H1 (cell line): Measurements from ENCODE around the gene IFI27L1. TPM values are rescaled to one million over a fixed set of nuclear protein-coding genes. Genes with fewer than 3 reads are reported as not detected.

ENCODE experiments used
- CTCF ChIA-PET: fragments of 300-600 bp; sonication (Branson Sonifier 250); formaldehyde crosslinking; loops from one replicate; lab custom pipeline; 2021; ENCODE audit not compliant: partially characterized antibody; lab: Charles Lee
- POLR2A ChIA-PET: fragments of 300-600 bp; sonication (Branson Sonifier 250); formaldehyde crosslinking; loops from one replicate; lab custom pipeline; 2021; ENCODE audit warnings: inconsistent platforms; ENCODE audit not compliant: partially characterized antibody; lab: Charles Lee
- DNase-seq, 2 experiments: peaks; one replicate each; pipeline versions ENCODE4 v3.0.0 to v3.0.0-alpha.2; 2010 to 2022; ENCODE audit warnings: low spot score in 2 of 2, low read depth in 1 of 2, mixed read lengths in 1 of 2
- FAIRE-seq: peaks from 2 replicates; lab custom pipeline; 2011; peaks lifted over from hg19 to GRCh38; lab: Jason Lieb, UNC
- H2AFZ ChIP-seq: 2 replicates; pipeline ENCODE4 v1.8.1; 2012; ENCODE audit warnings: low read length, inconsistent platforms
- H2AK5ac ChIP-seq: 2 replicates; pipeline ENCODE4 v1.6.1; 2013; ENCODE audit warnings: low read depth, low read length
- H2BK120ac ChIP-seq: replicated peaks from 2 replicates; pipeline ENCODE3; 2013; ENCODE audit warnings: low read depth, low read length, inconsistent platforms
- H2BK12ac ChIP-seq: 2 replicates; pipeline ENCODE4 v1.6.1; 2013; ENCODE audit warnings: low read depth, low read length
- H2BK15ac ChIP-seq: 2 replicates; pipeline ENCODE4 v1.6.1; 2013; ENCODE audit warnings: low read length
- H2BK20ac ChIP-seq: 2 replicates; pipeline ENCODE4 v1.6.1; 2013; ENCODE audit warnings: low read length
- H2BK5ac ChIP-seq: 2 replicates; pipeline ENCODE4 v1.6.1; 2013; ENCODE audit warnings: low read depth, low read length
- H3K14ac ChIP-seq: 2 replicates; pipeline ENCODE4 v1.6.1; 2013; ENCODE audit warnings: inconsistent platforms; ENCODE audit not compliant: insufficient read length
- H3K18ac ChIP-seq: 2 replicates; pipeline ENCODE4 v1.6.1; 2013; ENCODE audit warnings: low read length; ENCODE audit errors: extremely low read depth
- H3K23ac ChIP-seq: 2 replicates; pipeline ENCODE4 v1.6.1; 2013; ENCODE audit warnings: inconsistent platforms; ENCODE audit not compliant: insufficient read length
- H3K23me2 ChIP-seq: 2 replicates; pipeline ENCODE4 v1.6.1; 2013; ENCODE audit warnings: low read depth, low read length
- H3K27ac ChIP-seq: 2 replicates; pipeline ENCODE4 v1.6.1; 2011; ENCODE audit warnings: low read depth, low read length, inconsistent platforms
- H3K27me3 ChIP-seq, 4 experiments: replicated peaks in 1 of 4; 1 replicate in 1 of 4; 2 replicates in 3 of 4; pipeline versions ENCODE4 v1.6.1 to v1.8.1; 2011 to 2013; ENCODE audit warnings: low read length in 3 of 4, mild to moderate bottlenecking in 3 of 4, inconsistent platforms in 2 of 4, mixed read lengths in 2 of 4, moderate library complexity in 1 of 4; ENCODE audit not compliant: control insufficient read depth in 3 of 4, insufficient read depth in 3 of 4; ENCODE audit errors: extremely low read depth in 1 of 4
- H3K36me3 ChIP-seq, 4 experiments: 2 replicates each; pipeline versions ENCODE4 v1.6.1 to v1.8.1; 2011 to 2013; ENCODE audit warnings: mild to moderate bottlenecking in 4 of 4, low read length in 3 of 4, moderate library complexity in 2 of 4, control low read depth in 1 of 4, inconsistent platforms in 1 of 4; ENCODE audit not compliant: insufficient read depth in 4 of 4, control insufficient read depth in 2 of 4
- H3K4ac ChIP-seq: replicated peaks from 2 replicates; pipeline ENCODE3; 2013; ENCODE audit warnings: low read length, low read depth, mixed read lengths, inconsistent platforms; ENCODE audit not compliant: insufficient read length
- H3K4me1 ChIP-seq, 4 experiments: replicated peaks in 1 of 4; 1 replicate in 1 of 4; 2 replicates in 3 of 4; pipeline versions ENCODE4 v1.6.1 to v1.8.1; 2011 to 2013; ENCODE audit warnings: low read length in 3 of 4, inconsistent platforms in 2 of 4, mixed read lengths in 1 of 4; ENCODE audit not compliant: insufficient read depth in 4 of 4, control insufficient read depth in 3 of 4
- H3K4me2 ChIP-seq, 2 experiments: 2 replicates each; pipeline versions ENCODE4 v1.6.1 to v1.8.1; 2011 to 2013; ENCODE audit warnings: low read depth in 2 of 2, low read length in 2 of 2, control low read depth in 1 of 2, inconsistent platforms in 1 of 2, mild to moderate bottlenecking in 1 of 2; ENCODE audit not compliant: insufficient read depth in 1 of 2
- H3K4me3 ChIP-seq, 4 experiments: fragments of 200-600, 300-600 bp in 1 of 4; sonication (generic), shearing (Covaris generic), sonication (Bioruptor Twin) in 1 of 4; 2 replicates each; pipeline versions ENCODE4 v1.5.1 to v1.8.1; 2011 to 2016; ENCODE audit warnings: low read length in 4 of 4, low read depth in 3 of 4, control low read depth in 2 of 4, inconsistent platforms in 2 of 4, mild to moderate bottlenecking in 2 of 4, mixed read lengths in 1 of 4, moderate library complexity in 1 of 4; ENCODE audit not compliant: insufficient read depth in 2 of 4; ENCODE audit errors: extremely low read depth in 1 of 4
- H3K56ac ChIP-seq: replicated peaks from 2 replicates; pipeline ENCODE3; 2013; ENCODE audit warnings: low read depth, mild to moderate bottlenecking, mixed read lengths, low read length, inconsistent platforms; ENCODE audit not compliant: insufficient read length
- H3K79me1 ChIP-seq: 2 replicates; pipeline ENCODE4 v1.6.1; 2013; ENCODE audit warnings: low read depth, low read length, control low read depth
- H3K79me2 ChIP-seq, 2 experiments: 2 replicates each; pipeline versions ENCODE4 v1.6.1 to v1.8.1; 2012 to 2013; ENCODE audit warnings: low read length in 2 of 2, mild to moderate bottlenecking in 2 of 2, inconsistent platforms in 1 of 2; ENCODE audit not compliant: insufficient read depth in 2 of 2, control insufficient read depth in 1 of 2
- H3K9ac ChIP-seq, 4 experiments: replicated peaks in 1 of 4; 1 replicate in 1 of 4; 2 replicates in 3 of 4; pipeline versions ENCODE4 v1.6.1 to v1.8.1; 2011 to 2013; ENCODE audit warnings: low read depth in 3 of 4, low read length in 3 of 4, control low read depth in 2 of 4, mild to moderate bottlenecking in 2 of 4, moderate library complexity in 2 of 4, inconsistent platforms in 1 of 4; ENCODE audit errors: extremely low read depth in 1 of 4
- H3K9me3 ChIP-seq, 2 experiments: 2 replicates each; pipeline versions ENCODE4 v1.6.1 to v1.8.1; 2012 to 2013; ENCODE audit warnings: mild to moderate bottlenecking in 2 of 2, moderate library complexity in 2 of 2, control low read depth in 1 of 2, inconsistent platforms in 1 of 2, low read depth in 1 of 2, low read length in 1 of 2, mixed read lengths in 1 of 2; ENCODE audit not compliant: insufficient read depth in 2 of 2
- H4K20me1 ChIP-seq, 2 experiments: replicated peaks in 1 of 2; 2 replicates each; pipeline versions ENCODE3 to v1.8.1; 2011 to 2013; ENCODE audit warnings: inconsistent platforms in 2 of 2, low read length in 2 of 2, mild to moderate bottlenecking in 1 of 2; ENCODE audit not compliant: insufficient read depth in 2 of 2, control insufficient read depth in 1 of 2
- H4K5ac ChIP-seq: 2 replicates; pipeline ENCODE4 v1.6.1; 2013; ENCODE audit warnings: low read length, low read depth, mixed read lengths, inconsistent platforms; ENCODE audit not compliant: insufficient read length
- H4K8ac ChIP-seq: 2 replicates; pipeline ENCODE4 v1.8.0; 2013; ENCODE audit warnings: mild to moderate bottlenecking, moderate library complexity, low read length, inconsistent platforms; ENCODE audit not compliant: insufficient read depth; ENCODE audit errors: extremely low read depth
- H4K91ac ChIP-seq: replicated peaks from 2 replicates; pipeline ENCODE3; 2013; ENCODE audit warnings: low read length, mixed read lengths, inconsistent platforms; ENCODE audit not compliant: insufficient read length
- ASH2L ChIP-seq: fragments of 200-600, 300-600 bp; sonication (generic); IDR thresholded peaks from one replicate; pipeline ENCODE4 v1.7.1; 2017; ENCODE audit warnings: low read length
- CHD2 ChIP-seq: IDR thresholded peaks from 2 replicates; pipeline ENCODE4 v1.6.1; 2012; ENCODE audit warnings: low read length, improper control_type of control experiment
- POLR2AphosphoS5 ChIP-seq: IDR thresholded peaks from 2 replicates; pipeline ENCODE4 v1.6.1; 2011; ENCODE audit warnings: low read depth, low read length
- RAD21 ChIP-seq, 2 experiments: IDR thresholded peaks in 1 of 2; conservative IDR thresholded peaks in 1 of 2; 2 replicates each; pipeline ENCODE4 v1.6.1; 2011; ENCODE audit warnings: low read depth in 2 of 2, low read length in 2 of 2, improper control_type of control experiment in 1 of 2, inconsistent platforms in 1 of 2, mild to moderate bottlenecking in 1 of 2, moderate library complexity in 1 of 2
- RXRA ChIP-seq: IDR thresholded peaks from 2 replicates; pipeline ENCODE4 v1.6.1; 2011; ENCODE audit warnings: low read depth, mild to moderate bottlenecking, low read length, moderate library complexity; ENCODE audit not compliant: insufficient read depth
- SIN3A ChIP-seq, 2 experiments: IDR thresholded peaks in 1 of 2; conservative IDR thresholded peaks in 1 of 2; 2 replicates each; pipeline ENCODE4 v1.6.1; 2011 to 2012; ENCODE audit warnings: low read length in 2 of 2, improper control_type of control experiment in 1 of 2, low read depth in 1 of 2, mild to moderate bottlenecking in 1 of 2
- SP2 ChIP-seq: IDR thresholded peaks from 2 replicates; pipeline ENCODE4 v1.6.1; 2012; ENCODE audit warnings: mild to moderate bottlenecking, low read length, inconsistent platforms
- TBP ChIP-seq: IDR thresholded peaks from 2 replicates; pipeline ENCODE4 v1.6.1; 2011; ENCODE audit warnings: low read depth, low read length, improper control_type of control experiment
- WGBS, 2 experiments: shearing (Covaris generic) in 1 of 2; methylation state at CpG; one replicate each; pipeline versions ENCODE4 v1.1.6 to v1.1.7; 2013 to 2015; ENCODE audit warnings: low lambda C conversion rate in 2 of 2, mixed read lengths in 2 of 2, inconsistent platforms in 1 of 2, low coverage in 1 of 2, missing lambda C conversion rate in 1 of 2; ENCODE audit not compliant: insufficient replicate concordance in 2 of 2, insufficient coverage in 1 of 2, insufficient read length in 1 of 2; ENCODE audit errors: extremely low coverage in 1 of 2, missing lambda C conversion rate in 1 of 2; 5-methylcytosine and 5-hydroxymethylcytosine counted together
- polyA plus RNA-seq, 7 experiments: library from polyadenylated mRNA; depleted of rRNA in 3 of 7; stranded (reverse) in 5 of 7; unstranded in 2 of 7; fragments of >200 nt in 5 of 7; fragments of 200-250 nt in 2 of 7; gene quantifications; 1 replicate in 5 of 7; 2 replicates in 1 of 7; 4 replicates in 1 of 7; pipeline versions ENCODE4 v1.2.1 to v1.2.3, GENCODE V29; 2011 to 2013; ENCODE audit warnings: missing spikeins in 2 of 7, mixed read lengths in 2 of 7
- total RNA-seq: library from RNA; stranded (reverse); fragmentation: NEBNext Ultra II Directional; extraction: Animal tissue kit (Norgen Biotek cat#: 25700); gene quantifications from 2 replicates; pipeline ENCODE4 v1.2.1, GENCODE V29; 2021

IFI27L1 gene
- total and polyA plus RNA-seq, 2 of the 8 experiments (the other 6 are each of a cell fraction or from before 2014, with no cell fraction given), result 21.2 to 30.5 TPM

DNA sequence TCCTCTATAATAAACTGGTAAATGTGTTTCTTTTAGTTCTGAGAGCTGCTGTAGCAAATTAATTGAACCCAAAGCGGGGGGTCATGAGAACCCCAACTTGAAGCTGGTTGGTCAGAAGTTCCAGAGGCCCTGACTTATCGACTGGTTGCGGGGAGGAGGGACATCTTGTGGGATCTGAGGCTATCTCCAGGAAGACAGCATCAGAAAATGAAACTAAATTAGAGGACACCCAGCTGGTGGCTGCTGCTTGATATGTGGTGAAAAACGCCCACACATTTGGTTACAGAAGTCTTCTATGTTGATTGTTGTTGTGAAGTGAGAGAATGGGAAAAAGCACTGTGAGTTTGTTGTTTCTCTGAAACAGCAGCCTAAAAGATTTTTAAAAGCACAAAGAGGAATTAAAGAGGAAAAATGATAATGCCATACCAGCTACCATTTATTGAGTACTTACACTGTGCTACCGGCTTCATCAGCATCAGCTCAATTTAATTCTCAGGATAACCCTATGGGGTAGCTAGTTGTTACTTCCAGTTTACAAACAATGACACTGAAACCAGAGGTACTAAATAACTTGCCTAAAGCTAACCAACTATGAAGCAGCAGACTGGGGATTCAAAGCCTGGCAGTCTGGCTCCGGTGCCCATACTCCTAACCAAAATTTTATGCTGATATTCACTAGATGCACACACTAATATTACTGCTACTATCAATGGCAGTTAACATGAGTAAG, 24.4 kb upstream of the IFI27L1 start:
- Histone ChIP-seq H3K9me3 (no peaks in the 10 kb centered on the region), H3K4me3 (no peak overlapping the region), H2BK15ac (no peak overlapping the region), H2AFZ (no peak overlapping the region), H4K8ac (no peak overlapping the region), H3K79me1 (no peaks in the 10 kb centered on the region; the same call in 1 of the 2 replicates), H3K4me1 (no peaks in the 10 kb centered on the region; a peak in 1 of 7 replicates), H3K27ac (no peak overlapping the region), H4K91ac (no peak overlapping the region), H3K18ac (no peak overlapping the region), H3K79me2 (peaks cover 0 to 3% of the 10 kb centered on the region in 2 experiments; a peak in 1 of 4 replicates), H3K23me2 (no peaks in the 10 kb centered on the region; the same call in 1 of the 2 replicates), H2BK120ac (no peak overlapping the region), H4K5ac (no peak overlapping the region), H3K9ac (no peak overlapping the region), H2BK12ac (no peak overlapping the region), H3K4me2 (no peak overlapping the region), H2BK5ac (no peak overlapping the region), H2AK5ac (no peak overlapping the region), H3K56ac (no peak overlapping the region), H3K4ac (no peak overlapping the region), H3K36me3 (peaks cover 32 to 86% (median 66%) of the 10 kb centered on the region in 4 experiments), H3K23ac (no peak overlapping the region), H3K27me3 (no peaks in the 10 kb centered on the region), H3K14ac (no peak overlapping the region), H2BK20ac (no peak overlapping the region), H4K20me1 (peaks cover 6 to 7% of the 10 kb centered on the region in 2 experiments)
- ChIA-PET CTCF (interaction anchor here (1.0 to 17.4 kb wide), 8 partner anchors 8 to 84 kb away, joined by 3 to 148 read pairs (median 5); no protein-coding TSS in a partner anchor), POLR2A (interaction anchor here (1.4 kb wide), 1 partner anchor 9 kb away, joined by 4 read pairs; no protein-coding TSS in a partner anchor)
- TF ChIP-seq SP2 (no peak), TBP (no peak), ASH2L (no peak), SIN3A (conservative IDR thresholded peaks at IDR 0.05 in 1 of 2, IDR thresholded peaks at IDR 0.05 in 1 of 2; ENCODE audit: low read depth in 1 of 2, low read length in 2 of 2) (no peak), RXRA (no peak), RAD21 (IDR thresholded peaks at IDR 0.05 in 1 of 2, conservative IDR thresholded peaks at IDR 0.05 in 1 of 2; ENCODE audit: low read depth in 2 of 2, low read length in 2 of 2) (no peak), POLR2AphosphoS5 (no peak), CHD2 (no peak)
- FAIRE-seq, result no peak
- 88% methylated on average over 6 of the region's 6 CpGs; no CpG with 5 or more reads in 1 of the 2 experiments for WGBS, 2 experiments
- no peak for DNase-seq
